Fibroblast of skin of back (primary cell): Measurements from ENCODE around the gene NPPB.

Experiments
- DNase-seq: peaks from one replicate; pipeline ENCODE4 v3.0.0-alpha.2; 2013

Gene NPPB

DNA sequence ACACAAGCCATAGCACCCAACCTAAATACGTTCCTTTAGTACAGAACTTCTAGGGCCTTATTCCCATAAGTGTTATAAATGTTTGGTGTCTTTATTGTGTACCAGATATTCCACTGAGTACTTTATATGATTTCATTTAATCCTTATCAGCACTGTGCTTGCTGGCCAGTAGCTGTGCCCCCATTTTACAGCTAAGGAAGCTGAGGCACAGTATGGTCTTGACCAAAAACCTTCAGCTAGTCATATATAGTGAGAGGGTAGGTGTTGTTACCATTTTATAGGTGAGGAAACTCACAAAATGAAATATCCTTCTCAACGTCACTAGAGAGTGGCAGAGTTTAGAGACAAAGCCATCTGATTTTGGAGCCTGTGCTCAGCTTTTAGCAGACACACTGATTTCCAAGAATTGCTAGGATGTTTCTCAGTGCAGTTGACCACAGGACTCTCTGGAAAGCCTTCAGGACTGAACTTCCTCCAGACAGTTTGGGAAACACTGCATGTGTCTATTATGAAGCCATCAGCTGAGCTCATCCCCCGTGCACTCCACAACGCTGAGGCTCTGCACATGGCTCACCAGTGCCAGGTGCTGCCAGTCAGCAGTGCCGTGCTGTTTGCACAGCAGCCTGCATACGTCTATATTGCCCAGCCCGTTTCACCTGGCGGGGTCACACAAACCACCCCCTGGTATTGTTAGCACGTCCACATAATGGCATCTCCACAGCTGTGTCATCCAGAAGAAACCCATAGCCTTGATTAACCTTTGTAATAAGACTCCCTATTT, 26.6 kb downstream of the NPPB start:
- no peak for DNase-seq

DNA sequence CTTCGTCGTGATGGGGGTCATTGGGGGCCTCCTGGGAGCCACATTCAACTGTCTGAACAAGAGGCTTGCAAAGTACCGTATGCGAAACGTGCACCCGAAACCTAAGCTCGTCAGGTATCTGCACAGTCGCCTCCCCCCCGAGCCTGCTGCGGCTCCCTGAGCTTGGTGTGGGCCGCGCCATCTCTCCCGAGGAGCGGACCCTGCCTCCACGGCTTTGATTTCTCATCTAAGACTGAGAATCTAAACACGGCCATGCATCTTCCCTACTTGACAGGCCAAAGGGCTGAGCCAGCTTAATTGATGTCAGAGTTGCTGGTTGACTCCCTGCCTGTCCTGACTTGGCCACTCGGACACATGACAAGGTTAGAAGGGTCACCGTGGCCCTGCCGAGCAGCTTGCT, 30.2 kb downstream of the NPPB start:
- DNase-seq, result no peak

DNA sequence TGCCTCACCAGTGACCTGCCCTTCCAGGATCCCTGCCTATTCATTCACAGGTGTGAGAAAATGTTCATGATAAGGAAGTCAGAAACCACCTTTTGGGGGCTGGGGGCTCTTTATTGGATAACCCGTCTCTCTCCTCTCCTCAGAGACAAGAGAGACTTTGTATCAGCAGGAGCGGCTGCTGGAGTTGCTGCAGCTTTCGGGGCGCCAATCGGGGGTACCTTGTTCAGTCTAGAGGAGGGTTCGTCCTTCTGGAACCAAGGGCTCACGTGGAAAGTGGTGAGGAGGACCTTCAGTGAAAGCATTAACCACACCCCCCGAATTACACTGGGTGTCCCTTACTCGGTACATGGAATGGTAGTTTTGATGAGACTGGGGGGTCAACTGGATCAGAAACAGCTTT, 31.8 kb downstream of the NPPB start:
- no peak for DNase-seq

DNA sequence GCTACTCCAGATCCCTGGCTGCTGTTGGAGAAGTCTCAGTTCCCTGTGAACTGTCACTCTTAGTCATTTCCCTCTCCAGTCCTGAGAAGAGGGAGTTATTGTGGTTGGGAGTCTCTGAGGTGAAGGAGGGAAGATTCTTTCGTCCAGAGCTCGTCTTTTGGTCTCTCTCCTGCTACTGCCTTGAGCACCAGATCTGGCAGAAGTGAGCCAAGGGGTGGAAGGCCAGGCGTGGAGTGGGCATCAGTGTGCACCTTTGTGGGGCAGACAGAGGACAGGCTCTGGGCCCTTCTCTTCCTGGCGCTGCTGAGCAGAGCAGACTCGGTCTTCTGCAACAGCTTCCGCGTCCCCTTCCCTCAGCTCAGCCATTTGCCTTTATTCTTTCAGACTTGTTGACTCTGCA, 33.6 kb downstream of the NPPB start:
- DNase-seq, result no peak

DNA sequence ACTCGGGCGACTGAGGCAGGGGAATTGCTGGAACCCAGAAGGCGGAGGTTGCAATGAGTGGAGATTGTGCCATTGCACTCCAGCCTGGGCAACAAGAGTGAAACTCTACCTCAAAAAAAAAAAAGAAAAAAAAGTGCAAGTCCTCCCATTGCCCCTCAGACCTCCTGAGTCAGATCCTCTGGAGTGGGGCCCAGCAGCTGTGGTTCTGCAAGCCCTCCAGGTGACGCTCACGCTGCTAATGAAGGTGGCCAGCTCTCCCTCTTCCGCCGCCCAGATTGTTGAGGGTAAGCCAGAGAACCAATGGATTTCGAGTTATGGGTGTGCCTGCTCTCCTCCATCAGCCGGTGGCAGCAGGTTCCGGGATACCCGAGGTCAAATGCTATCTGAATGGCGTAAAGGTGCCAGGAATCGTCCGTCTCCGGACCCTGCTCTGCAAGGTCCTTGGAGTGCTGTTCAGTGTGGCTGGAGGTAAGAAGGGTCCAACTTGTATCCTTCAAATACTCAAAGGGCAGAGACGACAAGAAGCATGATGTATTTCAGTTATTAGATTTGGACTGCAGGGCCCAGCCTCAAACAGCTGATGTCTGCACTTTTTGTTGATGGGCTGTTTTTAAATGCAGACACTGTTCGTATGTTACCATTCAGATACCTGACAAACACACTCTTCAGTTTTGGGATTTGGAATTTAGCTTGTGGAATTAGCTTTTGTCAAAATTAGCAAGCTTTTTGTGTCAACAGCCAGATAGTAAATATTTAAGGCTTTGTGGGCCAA, 35.2 kb downstream of the NPPB start:
- DNase-seq, result no peak

DNA sequence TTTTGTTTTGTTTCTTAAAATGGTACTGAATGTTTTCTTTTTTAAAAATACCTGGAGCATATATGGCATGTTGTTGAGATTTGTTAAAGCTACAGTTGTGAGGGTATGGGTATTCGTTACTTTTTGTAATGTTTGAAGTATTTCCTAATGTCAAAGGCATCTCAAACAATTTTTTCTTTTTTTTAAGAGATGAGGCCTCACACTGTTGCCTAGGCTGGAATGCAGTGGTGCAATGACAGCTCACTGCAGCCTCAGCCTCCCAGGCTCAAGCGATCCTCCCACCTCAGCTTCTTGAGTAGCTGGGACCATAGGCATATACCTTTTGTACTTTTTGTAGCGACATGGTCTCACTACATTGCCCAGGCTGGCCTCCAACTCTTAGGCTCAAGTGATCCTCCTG, 36.7 kb downstream of the NPPB start:
- no peak for DNase-seq

DNA sequence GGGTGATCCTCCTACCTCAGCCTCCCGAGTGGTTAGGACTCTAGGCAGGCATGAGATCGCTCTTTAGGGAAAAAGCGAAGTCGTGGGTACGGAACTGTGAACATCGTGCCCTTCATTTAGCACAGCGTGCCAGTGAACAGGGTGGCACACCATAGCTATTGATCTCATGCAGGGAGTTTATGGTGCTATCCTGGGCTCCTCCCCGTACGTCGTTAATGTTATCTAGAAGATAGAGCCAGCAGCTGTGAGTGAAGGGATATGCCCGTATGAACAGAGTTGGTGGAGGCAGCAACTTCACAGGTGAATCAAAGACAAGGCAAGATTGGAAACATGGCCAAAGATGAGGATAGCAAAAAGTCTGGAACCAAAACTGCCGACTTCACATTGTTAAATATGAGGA, 41.6 kb downstream of the NPPB start:
- no peak for DNase-seq

DNA sequence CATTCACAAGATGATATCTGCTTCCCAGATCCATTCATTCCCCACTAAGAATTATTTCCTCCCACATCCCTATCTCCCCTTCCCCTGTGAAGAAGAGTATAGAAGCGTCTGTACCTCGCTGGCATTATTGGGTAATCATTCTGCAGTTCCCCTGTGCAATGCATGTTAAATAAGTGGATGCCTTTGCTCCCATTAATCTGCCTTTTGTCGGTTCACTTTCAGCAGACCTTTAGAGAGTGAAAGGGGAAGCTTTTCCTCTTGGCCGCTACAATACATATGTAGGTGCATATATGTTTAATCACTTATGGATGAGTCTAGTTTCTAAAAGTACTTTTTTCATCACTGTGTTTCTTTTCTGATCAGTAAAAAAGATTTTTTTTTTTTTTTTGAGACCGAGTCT, 45.7 kb downstream of the NPPB start:
- DNase-seq, result no peak
